ENCODE data around the gene HNRNPA3.
"Not testable (repeated sequence)": the region's sequence is repeated elsewhere in the genome, so short reads cannot be mapped to it uniquely, and the experiment has no call there.

Gene HNRNPA3

DNA sequence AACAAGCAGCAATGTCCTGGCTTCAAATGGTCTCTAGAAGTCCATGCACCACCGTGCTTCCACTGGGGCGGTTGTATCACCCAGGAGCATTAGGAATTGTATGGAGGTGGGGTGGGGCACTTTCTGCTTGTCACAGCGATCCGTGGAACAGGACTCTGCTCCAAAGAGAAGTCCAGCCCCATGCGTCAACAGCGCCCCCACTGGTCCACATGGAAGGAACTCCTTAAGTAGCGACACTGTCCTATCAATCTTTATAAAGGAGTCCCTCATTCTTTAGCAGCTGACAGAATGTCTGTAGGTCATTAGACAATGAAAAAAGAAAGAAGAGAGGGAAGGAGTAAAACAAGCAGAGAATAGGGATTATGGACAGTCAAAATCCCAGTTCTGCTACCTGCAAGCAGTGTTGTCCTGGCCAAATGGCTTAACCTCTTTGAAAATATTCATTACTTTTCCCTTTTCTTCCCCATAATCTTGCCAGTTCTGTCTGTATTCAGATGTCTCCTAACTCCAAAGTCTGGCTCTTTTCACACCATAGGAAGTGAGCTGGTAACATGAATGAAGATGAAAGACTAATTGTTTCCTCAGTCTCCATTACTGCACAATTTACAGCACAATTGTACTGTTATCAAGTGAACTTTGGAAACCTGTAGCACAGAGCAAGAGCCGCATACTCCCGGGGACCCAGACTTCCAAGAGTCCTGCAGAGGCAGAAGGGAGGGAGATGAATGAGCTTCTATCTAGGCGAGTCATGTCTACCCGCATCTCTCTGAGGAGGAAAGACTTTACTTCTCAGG lies 42.0 kb downstream of the HNRNPA3 start:
- DNase-seq (ENCODE audit: low read depth in 2 of 2): no peak

DNA sequence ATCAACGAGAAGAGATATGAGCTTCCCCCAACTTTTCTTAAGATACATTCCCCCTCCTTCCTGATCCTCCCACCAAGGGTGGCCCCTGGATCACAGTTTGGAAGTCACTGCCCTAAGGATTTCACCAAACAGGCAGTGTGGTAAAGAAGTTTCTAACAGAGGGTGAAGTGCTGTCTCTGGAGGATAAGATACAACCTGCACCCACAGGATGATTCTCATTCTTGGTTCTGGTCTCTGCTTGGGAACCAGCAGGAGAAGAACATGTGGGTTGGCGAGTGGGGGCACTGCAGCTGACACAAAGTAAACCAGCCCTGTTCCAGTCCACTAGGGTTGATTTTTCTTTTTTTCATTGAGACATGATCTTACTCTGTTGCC lies 42.6 kb downstream of the HNRNPA3 start:
- no peak for DNase-seq (ENCODE audit: low read depth in 2 of 2)

DNA sequence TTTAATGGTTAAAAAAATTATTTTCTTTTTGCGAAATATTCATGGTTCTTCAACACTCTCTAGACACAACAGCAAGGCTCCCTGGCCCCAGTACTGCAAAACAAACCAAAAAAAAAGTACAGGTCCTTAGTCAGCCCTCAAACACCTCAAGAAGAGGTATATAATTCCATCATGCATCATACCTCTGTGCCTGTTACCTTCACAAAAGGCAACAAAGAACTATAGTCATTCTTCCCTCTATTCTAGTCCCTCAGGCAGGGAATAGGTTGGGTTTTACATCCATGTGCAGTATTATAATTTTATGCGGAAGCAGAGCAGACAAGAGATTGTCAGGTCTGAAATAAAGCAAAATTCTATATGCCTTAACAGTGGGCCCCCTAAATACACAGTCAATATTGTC lies 43.4 kb downstream of the HNRNPA3 start:
- no peak for DNase-seq (ENCODE audit: low read depth in 2 of 2)

DNA sequence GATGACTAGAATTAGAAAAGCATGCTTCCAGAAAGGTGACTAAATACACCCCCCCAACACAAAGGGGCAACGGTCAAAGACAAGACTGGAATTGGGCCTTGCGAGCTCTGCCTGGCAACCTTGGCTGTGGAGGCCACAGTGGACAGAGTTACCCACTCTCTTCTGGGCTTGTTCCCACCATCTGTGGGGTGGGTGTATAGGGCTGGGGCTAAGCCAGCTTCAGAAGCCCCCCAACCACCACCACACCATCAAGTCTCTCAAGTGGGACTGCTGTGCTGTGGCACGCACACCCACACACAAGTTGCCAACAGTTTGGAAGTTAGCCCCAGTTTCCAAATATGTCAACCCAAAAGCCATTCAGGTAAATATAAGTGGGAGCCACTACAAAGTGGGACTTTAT lies 44.1 kb downstream of the HNRNPA3 start:
- DNase-seq (ENCODE audit: low read depth in 2 of 2): no peak

- DNase-seq (ENCODE audit: low read depth in 2 of 2): no peak
Measured at GRCh38 chr2:177257471-177257870, 44.9 kb downstream of the HNRNPA3 start.

DNA sequence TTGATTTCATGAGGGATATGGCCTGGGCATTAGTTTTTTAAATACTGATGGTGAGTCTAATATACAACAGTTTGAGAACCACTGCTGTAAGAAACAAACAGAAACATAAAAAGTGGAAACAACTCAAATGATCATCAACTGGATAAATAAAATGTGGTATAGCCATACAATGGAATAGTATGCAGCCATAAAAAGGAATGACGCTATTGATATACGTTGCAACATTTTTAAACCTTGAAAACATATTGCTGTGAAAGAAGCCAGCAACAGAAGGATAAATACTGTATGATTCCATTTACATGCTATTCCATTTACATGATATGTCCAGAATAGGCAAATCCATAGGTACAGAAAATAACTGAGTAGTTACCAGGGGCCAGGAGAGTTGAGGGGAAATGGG lies 45.5 kb downstream of the HNRNPA3 start:
- DNase-seq (ENCODE audit: low read depth in 2 of 2): no peak

DNA sequence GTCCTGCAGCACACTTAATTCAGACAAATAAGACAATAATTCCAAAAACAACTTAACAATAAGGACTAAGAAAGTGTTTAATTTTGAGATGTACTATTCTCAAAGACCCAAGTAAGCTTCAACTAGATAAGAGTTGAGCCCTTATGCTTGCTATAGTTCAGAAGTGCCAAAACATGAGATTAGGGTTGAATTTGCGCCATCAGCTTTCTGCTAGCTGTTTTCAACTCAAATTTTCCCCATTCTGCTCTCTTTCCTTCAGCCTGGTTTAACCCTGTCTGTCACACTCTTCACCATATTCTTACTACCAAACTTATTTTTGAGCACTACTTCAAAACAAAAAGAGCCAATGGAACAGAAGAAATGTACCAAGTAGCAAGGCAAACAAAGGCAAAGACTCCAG lies 47.8 kb downstream of the HNRNPA3 start:
- no peak for DNase-seq (ENCODE audit: low read depth in 2 of 2)

GRCh38 chr2:177261116-177262060 lies 48.8 kb downstream of the HNRNPA3 start:
- no peak for DNase-seq (ENCODE audit: low read depth in 2 of 2)

GRCh38 chr2:177262092-177262491 lies 49.5 kb downstream of the HNRNPA3 start:
- no peak for DNase-seq (ENCODE audit: low read depth in 2 of 2)

DNA sequence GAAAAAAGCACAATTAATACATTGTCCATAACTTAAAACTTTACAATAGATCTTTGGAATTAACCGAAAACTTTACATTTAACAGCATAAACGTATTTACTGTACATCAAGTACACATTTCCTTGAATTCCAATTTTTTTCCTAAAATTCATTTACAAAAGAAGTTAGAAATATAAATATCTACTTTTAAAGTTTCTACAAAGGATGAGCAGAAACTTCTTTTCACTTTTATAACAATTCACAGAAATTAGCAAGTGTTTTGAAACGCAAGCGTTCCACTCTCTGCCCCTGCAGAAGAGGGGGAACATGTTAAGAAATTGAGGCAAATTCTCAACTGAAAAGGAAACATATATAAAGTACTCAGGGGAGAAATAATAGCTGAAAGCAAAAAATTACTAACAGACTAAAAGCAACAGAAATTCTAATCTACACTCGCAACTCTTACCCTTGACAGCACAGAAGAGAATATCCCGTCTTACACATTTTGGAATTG lies 50.4 kb downstream of the HNRNPA3 start:
- no peak for DNase-seq (ENCODE audit: low read depth in 2 of 2)

DNA sequence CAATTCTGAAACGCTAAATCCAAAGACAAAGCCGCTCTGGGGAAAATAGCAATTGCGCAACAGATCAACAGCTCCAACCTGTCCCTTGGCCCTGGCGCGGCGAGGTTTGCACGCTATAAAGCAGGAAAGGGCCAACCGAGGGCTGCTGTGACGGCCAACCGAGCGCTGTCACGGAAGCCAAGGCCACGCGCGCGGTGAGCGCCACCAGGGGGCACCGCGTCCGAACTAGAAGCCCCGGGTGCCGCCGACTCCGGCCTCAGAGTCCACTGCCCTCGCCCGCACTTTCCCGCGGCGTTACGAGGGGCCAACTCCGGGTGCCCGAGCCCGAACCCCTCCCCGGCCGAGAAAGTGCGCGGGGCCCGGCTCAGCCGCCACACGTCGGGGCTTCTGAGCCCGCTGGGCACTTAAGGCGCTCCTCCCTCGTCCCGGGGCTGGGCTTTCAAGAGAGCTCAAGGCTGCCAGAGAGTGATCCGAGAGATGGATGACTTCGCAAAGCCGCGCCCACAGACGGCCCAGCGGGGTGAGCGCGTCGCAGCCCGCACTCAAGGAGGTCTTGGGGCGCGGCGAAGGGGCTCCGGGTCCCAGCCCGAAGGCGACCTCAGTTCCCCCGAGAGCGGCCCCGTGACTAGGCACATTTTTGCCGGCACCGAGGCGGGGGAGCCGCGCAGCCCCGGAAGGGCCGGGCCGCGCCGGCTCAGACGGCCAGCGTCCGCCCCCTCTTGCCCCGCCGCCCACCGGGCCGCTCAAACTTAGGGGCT lies 51.0 kb downstream of the HNRNPA3 start:
- DNase-seq (ENCODE audit: low read depth in 2 of 2): peak; percentile 82

GRCh38 chr2:177264209-177264692 lies 51.7 kb downstream of the HNRNPA3 start:
- DNase-seq (ENCODE audit: low read depth in 2 of 2): peak in 1 of 2 donors; percentile 26

GRCh38 chr2:177264693-177265587 lies 52.3 kb downstream of the HNRNPA3 start, which contains the start of gene NFE2L2:
Gene NFE2L2 (minus strand): TSS chr2:177264727. CDS start chr2:177264576, 151 bp downstream.
- DNase-seq (ENCODE audit: low read depth in 2 of 2): peak; percentile 94 to 99

DNA sequence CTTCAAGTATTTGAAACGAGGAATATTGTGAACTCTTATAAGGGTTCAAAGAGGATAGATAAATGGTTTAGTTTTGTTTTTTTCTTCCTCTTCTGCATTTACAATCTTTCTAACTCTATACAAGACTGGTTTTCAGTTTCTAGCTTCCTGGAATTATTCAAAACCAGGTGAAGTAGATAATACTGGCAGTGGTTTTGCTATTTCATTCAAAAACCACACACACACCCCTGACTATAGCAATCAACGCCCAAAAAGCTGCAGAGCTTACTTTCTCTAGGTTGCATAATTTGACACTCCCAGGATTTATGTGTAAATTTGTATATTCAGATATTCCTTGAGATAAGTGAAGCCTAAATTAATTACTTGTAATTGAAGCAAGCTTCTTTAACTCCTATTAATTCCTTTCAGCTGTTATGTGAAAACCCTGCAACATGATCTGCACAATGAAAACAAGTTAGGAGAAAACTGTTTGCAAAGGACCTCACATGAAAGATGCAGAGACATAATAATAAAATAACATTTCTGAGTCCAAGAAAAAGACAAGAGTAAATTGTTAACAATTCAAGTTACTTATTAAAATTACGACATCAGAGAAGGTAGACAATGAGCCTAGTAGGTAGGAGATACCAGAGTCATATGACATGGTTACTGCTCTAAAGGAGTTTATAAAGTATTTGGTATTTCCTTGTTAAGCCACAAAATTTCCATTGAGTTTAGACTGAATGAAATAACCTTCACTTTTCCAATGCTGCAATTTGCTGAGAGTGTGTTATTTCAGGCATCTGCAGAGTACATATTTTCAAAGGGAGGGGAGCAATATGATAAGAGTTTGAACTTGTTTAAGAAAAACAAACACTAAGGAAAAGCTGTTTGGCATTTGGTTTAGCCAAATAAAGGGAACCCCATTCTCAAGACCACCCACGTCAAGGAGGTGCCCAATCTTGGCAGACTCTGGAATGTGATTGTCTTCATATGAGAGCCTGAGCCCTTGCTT lies 53.5 kb downstream of the HNRNPA3 start:
- DNase-seq (ENCODE audit: low read depth in 2 of 2): no peak

- DNase-seq (ENCODE audit: low read depth in 2 of 2): not testable (repeated sequence)
Measured at GRCh38 chr2:177266955-177267354, 54.4 kb downstream of the HNRNPA3 start.

DNA sequence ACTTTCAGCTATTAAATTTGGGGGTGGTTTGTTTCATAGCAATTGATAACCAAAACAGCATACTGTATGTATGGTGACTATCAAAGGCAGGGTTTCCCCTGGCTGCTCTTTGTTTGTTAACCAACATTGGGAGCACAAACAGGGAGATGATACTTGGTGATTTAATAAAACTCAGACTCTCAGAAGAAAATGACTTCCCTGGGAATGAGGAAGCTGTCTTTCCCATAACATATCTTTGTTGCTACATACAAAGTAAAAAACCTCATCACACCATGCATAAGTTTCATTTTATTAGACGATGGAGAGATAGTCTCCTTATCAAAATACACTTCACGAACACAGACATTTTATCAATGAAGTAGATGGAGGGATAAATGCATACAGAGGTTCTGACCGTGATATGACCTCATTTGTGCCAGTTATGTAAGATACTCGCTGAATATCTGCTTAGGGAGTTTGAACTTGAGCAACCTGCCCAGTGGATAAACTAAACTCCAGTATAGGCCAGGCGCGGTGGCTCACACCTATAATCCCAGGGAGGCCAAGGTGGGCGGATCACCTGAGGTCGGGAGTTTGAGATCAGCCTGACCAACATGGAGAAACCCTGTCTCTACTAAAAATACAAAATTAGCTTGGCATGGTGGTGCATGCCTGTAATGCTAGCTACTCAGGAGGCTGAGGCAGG lies 55.7 kb downstream of the HNRNPA3 start:
- no peak for DNase-seq (ENCODE audit: low read depth in 2 of 2)

DNA sequence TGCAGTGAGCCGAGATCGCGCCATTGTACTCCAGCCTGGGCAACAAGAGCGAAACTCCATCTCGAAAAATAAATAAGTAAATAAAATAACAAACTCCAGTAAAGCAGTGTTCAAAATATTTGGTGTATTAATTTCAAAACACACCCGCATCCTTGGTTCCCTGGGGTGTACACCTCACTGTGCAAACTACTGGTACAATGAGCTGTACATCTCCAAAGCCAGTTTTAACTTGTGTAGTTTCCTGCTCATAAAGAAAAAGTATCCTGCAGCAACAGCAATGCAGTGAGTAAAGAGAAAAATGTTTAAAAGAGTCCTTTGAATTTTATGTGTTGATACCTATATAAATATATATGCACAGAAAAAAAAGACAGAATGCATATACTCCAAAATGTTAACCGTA lies 56.3 kb downstream of the HNRNPA3 start:
- no peak for DNase-seq (ENCODE audit: low read depth in 2 of 2)

GRCh38 chr2:177270531-177270930 lies 57.9 kb downstream of the HNRNPA3 start:
- DNase-seq (ENCODE audit: low read depth in 2 of 2): no peak

Measured in stimulated activated CD8-positive, alpha-beta memory T cell treated with anti-CD3 and anti-CD28 coated beads, Interleukin-15, amount 100 ng/mL, for 4 hours (primary cell).